Dedifferentiated amniotic fluid mesenchymal stem cell (primary cell): ENCODE results near the gene HSPB1.
"Not testable (repeated sequence)": the region's sequence is repeated elsewhere in the genome, so short reads cannot be mapped to it uniquely, and the experiment has no call there.

ENCODE experiments used
- DNase-seq: peaks from one replicate; pipeline ENCODE4 v3.0.0-alpha.2; 2016; ENCODE audit errors: extremely low spot score

HSPB1 gene

GRCh38 chr7:76281706-76282343 is 20.6 kb upstream of the HSPB1 start:
- DNase-seq = no peak

GRCh38 chr7:76282344-76283253 is 19.9 kb upstream of the HSPB1 start:
- DNase-seq = no peak

- no peak for DNase-seq
Observed at GRCh38 chr7:76283254-76284159, 19.0 kb upstream of the HSPB1 start.

DNA sequence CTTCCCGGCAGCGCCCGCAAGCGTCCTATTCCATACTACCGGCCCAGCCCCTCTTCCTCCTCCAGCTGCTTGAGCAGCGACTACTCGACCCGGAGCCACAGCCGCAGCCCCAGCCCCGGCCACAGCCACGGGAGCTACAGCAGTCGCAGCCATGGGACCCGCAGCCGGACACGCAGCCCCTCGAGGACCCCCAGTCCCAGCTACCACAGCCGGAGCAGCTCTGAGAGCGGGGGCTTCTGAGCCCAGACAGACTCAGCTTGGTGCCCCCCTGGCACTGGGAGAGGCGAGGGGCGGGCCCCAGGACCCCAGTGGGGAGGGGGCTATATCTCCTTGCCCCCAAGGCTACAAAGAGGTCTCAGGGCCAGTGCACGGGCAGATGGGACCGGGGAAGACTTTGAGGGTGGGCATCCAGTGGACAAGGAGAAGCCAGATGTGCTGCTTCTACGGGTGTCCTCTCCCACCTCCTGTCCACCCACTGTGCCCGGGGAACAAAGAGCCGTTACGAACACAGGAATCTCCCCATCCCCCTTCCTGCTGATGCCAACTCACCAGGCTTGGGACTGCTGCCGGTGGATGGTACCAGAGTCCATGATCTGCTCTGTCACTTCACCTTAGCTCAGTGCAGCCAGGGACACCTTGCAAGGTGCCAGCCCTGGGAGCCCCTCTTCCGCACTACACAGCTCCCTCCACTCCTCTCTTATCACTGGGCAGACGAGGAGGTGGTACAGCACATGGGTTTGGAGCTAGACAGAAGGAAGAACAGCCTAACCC is 16.7 kb upstream of the HSPB1 start:
- no peak for DNase-seq

DNA sequence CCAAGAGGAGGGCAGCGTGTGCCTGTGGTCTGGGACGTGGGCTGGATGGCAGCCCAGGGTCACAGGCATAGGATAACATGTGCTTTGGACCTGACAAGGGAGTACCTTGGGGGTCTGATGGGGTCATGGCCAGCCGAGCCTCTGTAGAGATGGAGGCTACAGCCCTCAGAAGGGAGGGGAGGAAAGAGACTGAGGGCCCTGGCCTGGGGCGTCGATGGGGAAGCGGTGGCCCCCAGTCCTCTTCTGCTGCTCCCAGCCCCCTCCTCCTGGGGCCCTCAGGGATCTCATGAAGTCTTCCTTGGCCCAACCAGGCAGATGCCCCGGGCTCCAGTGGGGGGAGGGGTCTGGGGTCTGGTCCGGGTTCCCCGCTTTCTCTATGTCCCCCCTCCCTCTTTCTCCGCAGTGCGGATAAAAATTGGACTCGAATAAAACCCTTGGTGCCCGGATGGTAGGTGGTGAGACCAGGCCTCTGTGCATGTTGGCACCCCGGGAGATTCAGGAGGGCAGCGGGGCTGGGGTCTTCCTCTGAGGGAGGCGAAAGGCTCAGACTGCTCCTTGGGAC is 15.6 kb upstream of the HSPB1 start:
- no peak for DNase-seq

- DNase-seq = not testable (repeated sequence)
Observed at GRCh38 chr7:76290847-76291350, 11.6 kb upstream of the HSPB1 start.

DNA sequence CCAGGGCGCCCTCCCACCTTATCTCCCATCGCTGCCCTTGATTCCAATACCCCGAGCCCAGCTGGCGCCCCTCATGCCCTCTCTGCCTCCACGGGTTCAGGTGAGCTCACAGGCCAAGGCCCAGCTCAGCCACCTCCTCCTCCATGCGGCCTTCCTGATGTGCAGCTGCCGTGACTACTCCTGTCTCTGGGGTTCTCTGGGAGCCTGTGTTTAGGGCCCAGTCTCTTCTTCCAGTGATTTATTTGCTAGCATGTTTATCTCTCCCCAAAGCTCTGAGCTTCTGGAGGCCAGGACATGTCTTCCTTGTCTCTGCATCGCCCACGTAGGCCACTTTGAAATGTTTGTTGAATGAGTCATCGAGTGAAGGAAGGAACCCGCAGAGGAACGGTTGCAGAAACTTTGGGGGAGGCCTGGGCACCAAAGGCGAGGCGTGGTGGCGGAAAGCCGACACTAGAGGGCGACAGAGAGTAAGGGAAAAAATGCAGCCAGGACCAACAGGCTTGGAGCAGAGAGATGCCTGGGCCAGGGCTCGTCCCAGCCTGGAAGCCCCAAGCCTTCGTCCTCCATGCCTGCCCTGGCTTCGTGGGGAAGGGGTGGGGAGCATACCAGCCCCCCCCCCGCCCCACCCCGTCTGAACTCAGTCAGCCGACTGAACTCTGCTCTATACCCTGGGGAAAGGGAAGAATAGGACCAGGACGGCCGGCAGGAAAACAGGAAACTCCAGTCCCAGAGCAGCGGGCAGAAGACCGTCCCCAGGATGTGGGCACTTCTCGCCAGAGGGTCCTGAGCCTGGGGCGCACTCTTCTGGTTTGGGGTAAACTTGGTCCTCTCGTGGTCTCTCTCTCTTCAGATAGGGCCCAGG is 10.9 kb upstream of the HSPB1 start:
- DNase-seq = peak; percentile 97

DNA sequence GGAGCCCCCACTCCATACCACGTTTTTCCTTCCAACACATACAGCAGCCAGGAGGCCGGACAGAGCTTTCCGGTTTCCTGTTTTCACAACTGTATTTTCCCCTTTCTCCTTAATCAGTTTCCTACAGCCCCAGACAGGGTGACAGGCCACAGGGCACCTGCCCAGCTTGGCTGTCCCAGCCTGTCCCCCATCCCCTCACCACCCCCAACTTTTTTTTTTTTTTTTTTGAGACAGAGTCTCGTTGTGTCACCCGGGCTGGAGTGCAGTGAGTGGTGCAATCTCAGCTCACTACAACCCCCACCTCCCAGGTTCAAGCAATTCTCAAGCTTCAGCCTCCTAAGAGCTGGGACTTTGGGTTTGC is 10.3 kb upstream of the HSPB1 start:
- DNase-seq = no peak

DNA sequence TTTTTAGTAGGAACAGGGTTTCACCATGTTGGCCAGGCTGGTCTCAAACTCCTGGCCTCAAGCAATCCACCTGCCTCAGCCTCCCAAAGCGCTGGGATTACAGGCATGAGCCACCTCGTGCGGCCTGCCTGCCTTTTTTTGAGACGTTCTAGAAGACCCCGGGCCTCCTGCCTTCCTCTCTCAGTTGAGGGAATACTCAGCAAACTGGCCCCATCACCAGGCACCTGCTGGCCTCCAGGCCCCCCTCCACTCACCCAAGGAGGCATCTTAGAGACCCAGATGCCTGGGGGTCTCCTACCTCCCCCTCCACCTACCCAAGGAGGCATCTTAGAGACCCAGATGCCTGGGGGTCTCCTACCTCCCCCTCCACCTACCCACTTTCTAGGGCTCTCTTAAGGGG is 9.6 kb upstream of the HSPB1 start:
- not testable (repeated sequence) for DNase-seq

GRCh38 chr7:76293407-76293901 is 9.0 kb upstream of the HSPB1 start:
- no peak for DNase-seq

DNA sequence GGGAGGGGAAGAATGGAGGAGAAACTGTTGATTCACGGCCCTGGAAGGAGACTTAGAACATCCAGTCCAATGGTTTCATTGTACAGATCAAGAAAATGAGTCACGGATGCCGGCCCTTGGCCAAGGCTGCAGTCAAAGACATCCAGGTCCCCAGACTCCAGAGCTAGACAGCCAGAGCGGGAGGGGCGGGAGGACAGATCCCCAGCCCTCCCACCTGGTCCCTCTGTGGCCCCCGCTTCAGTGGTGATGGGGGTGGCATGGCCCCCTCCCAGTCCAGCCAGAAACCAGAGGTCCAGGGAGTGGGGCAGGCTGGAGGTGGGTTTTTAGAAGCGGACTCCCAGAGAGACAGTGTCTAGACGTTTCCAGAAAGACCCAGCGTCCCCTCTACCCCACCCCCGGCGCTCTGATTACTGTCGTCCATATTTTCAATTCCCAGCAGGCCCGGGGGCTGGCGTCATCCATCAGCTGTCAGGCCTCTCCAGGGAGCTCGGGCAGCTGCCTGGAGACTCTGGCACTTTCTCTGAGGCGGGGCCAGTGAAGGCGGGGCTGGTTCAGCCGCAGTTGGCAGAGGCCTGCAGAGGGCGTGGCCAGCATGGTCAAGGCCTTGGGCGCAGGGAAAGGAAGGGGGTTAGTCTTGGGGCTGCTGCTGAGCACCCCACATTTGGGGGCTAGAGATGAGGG is 8.0 kb upstream of the HSPB1 start:
- peak; percentile 93 for DNase-seq

- peak; percentile 81 for DNase-seq
Observed at GRCh38 chr7:76296743-76297740, 5.4 kb upstream of the HSPB1 start.

GRCh38 chr7:76300166-76300731 is 2.2 kb upstream of the HSPB1 start:
- no peak for DNase-seq

DNA sequence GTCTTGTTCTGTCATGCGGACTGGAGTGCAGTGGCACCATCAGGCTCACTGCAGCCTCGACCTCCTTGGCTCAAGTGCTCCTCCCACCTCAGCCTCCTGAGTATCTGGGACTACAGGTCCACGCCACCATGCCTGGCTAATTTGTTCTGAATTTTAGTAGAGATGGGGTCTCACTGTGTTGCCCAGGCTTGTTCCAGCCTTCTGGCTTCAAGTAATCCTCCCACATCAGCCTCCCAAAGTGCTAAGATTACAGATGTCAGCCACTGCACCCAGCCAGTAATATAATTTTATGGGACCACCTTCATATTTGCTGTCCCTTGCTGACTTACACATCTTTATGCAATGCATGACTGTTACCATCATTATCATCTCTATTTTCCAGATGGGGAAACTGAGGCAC is 1.5 kb upstream of the HSPB1 start:
- DNase-seq = no peak

- DNase-seq = peak; percentile 94
Observed at GRCh38 chr7:76303202-76304147, 1.0 kb downstream of the HSPB1 start.

GRCh38 chr7:76304888-76305375 is 2.5 kb downstream of the HSPB1 start:
- no peak for DNase-seq
